ENCODE measurements around the gene CHST9.

CHST9 gene

GRCh38 chr18:27188309-27188708, 3.2 kb upstream of the CHST9 start:
- peaks cover 0 to 2% (median 2%) of the 10 kb centered on the region in 4 experiments for H3K4me1 ChIP-seq (ENCODE audit: control extremely low read depth in 1 of 4, control insufficient read depth in 4 of 4, insufficient read depth in 4 of 4, low read length in 3 of 4)
- no peak overlapping the region for H3K27ac ChIP-seq (ENCODE audit: insufficient read depth in 1 of 2, low read depth in 1 of 2, low read length in 2 of 2, poor library complexity in 1 of 2, severe bottlenecking in 2 of 2)
- ChIA-PET CTCF (no interaction called here), POLR2A (no interaction called here)
- DNase-seq, result no peak
- H3K4me3 ChIP-seq (ENCODE audit: control insufficient read depth in 1 of 7, extremely low read depth in 1 of 7, insufficient read depth in 4 of 7, low read depth in 2 of 7, low read length in 6 of 7), result no peak overlapping the region
- 100% methylated on average over 1 of the region's 1 CpG for WGBS (ENCODE audit: insufficient coverage)
- H3K9me3 ChIP-seq (ENCODE audit: control extremely low read depth in 1 of 5, control insufficient read depth in 4 of 5, insufficient read depth in 2 of 5, low read depth in 1 of 5, low read length in 4 of 5), result no peaks in the 10 kb centered on the region
- H3K36me3 ChIP-seq (ENCODE audit: control insufficient read depth in 4 of 4, insufficient read depth in 4 of 4, low read length in 3 of 4), result no peaks in the 10 kb centered on the region
- H3K27me3 ChIP-seq (replicated peaks in 2 of 5; ENCODE audit: control insufficient read depth in 4 of 5, insufficient read depth in 5 of 5, low read length in 4 of 5), result peaks cover 6 to 43% (median 28%) of the 10 kb centered on the region in 5 experiments

- ChIA-PET POLR2A (no interaction called here), CTCF (no interaction called here)
- Histone ChIP-seq H3K4me3 (ENCODE audit: control insufficient read depth in 1 of 7, extremely low read depth in 1 of 7, insufficient read depth in 4 of 7, low read depth in 2 of 7, low read length in 6 of 7) (no peak overlapping the region), H3K4me1 (ENCODE audit: control extremely low read depth in 1 of 4, control insufficient read depth in 4 of 4, insufficient read depth in 4 of 4, low read length in 3 of 4) (peaks cover 0 to 2% (median 2%) of the 10 kb centered on the region in 4 experiments), H3K9me3 (ENCODE audit: control extremely low read depth in 1 of 5, control insufficient read depth in 4 of 5, insufficient read depth in 2 of 5, low read depth in 1 of 5, low read length in 4 of 5) (no peaks in the 10 kb centered on the region), H3K36me3 (ENCODE audit: control insufficient read depth in 4 of 4, insufficient read depth in 4 of 4, low read length in 3 of 4) (no peaks in the 10 kb centered on the region), H3K27me3 (replicated peaks in 2 of 5; ENCODE audit: control insufficient read depth in 4 of 5, insufficient read depth in 5 of 5, low read length in 4 of 5) (peaks cover 7 to 54% (median 33%) of the 10 kb centered on the region in 5 experiments), H3K27ac (ENCODE audit: insufficient read depth in 1 of 2, low read depth in 1 of 2, low read length in 2 of 2, poor library complexity in 1 of 2, severe bottlenecking in 2 of 2) (no peak overlapping the region)
- no peak for DNase-seq
- WGBS (ENCODE audit: insufficient coverage), result 100% methylated on average over 1 of the region's 4 CpGs
Measured at GRCh38 chr18:27185897-27186296, 789 bp upstream of the CHST9 start.

GRCh38 chr18:27184115-27185024, 738 bp downstream of the CHST9 start:
- Histone ChIP-seq H3K4me1 (ENCODE audit: control extremely low read depth in 1 of 4, control insufficient read depth in 4 of 4, insufficient read depth in 4 of 4, low read length in 3 of 4) (peaks cover 0 to 2% (median 2%) of the 10 kb centered on the region in 4 experiments), H3K27me3 (replicated peaks in 2 of 5; ENCODE audit: control insufficient read depth in 4 of 5, insufficient read depth in 5 of 5, low read length in 4 of 5) (peaks cover 7 to 56% (median 33%) of the 10 kb centered on the region in 5 experiments), H3K36me3 (ENCODE audit: control insufficient read depth in 4 of 4, insufficient read depth in 4 of 4, low read length in 3 of 4) (no peaks in the 10 kb centered on the region), H3K4me3 (ENCODE audit: control insufficient read depth in 1 of 7, extremely low read depth in 1 of 7, insufficient read depth in 4 of 7, low read depth in 2 of 7, low read length in 6 of 7) (no peak overlapping the region), H3K27ac (ENCODE audit: insufficient read depth in 1 of 2, low read depth in 1 of 2, low read length in 2 of 2, poor library complexity in 1 of 2, severe bottlenecking in 2 of 2) (no peak overlapping the region), H3K9me3 (ENCODE audit: control extremely low read depth in 1 of 5, control insufficient read depth in 4 of 5, insufficient read depth in 2 of 5, low read depth in 1 of 5, low read length in 4 of 5) (no peaks in the 10 kb centered on the region)
- DNase-seq, result no peak
- ChIA-PET CTCF (interaction anchor here (0.6 kb wide), 1 partner anchor 120 kb away, joined by 3 read pairs; no protein-coding TSS in a partner anchor), POLR2A (no interaction called here)
- WGBS (ENCODE audit: insufficient coverage), result 2% methylated on average over 20 of the region's 33 CpGs

- POLR2A ChIA-PET, result interaction anchor here (0.7 kb wide), 1 partner anchor 229 kb away, joined by 3 read pairs; no protein-coding TSS in a partner anchor
- H3K27ac ChIP-seq (ENCODE audit: insufficient read depth in 1 of 2, low read depth in 1 of 2, low read length in 2 of 2, poor library complexity in 1 of 2, severe bottlenecking in 2 of 2), result no peak overlapping the region
- 71% methylated on average over 1 of the region's 1 CpG for WGBS (ENCODE audit: insufficient coverage)
Measured at GRCh38 chr18:27181726-27182125, 3.4 kb downstream of the CHST9 start.

GRCh38 chr18:27178424-27178823, 6.7 kb downstream of the CHST9 start:
- CTCF ChIA-PET, result no interaction called here

More at GRCh38 chr18:27181726-27182125, 3.4 kb downstream of the CHST9 start:
- Histone ChIP-seq H3K36me3 (ENCODE audit: control insufficient read depth in 4 of 4, insufficient read depth in 4 of 4, low read length in 3 of 4) (no peaks in the 10 kb centered on the region), H3K9me3 (ENCODE audit: control extremely low read depth in 1 of 5, control insufficient read depth in 4 of 5, insufficient read depth in 2 of 5, low read depth in 1 of 5, low read length in 4 of 5) (no peaks in the 10 kb centered on the region), H3K4me3 (ENCODE audit: control insufficient read depth in 1 of 7, extremely low read depth in 1 of 7, insufficient read depth in 4 of 7, low read depth in 2 of 7, low read length in 6 of 7) (no peak overlapping the region), H3K27me3 (replicated peaks in 2 of 5; ENCODE audit: control insufficient read depth in 4 of 5, insufficient read depth in 5 of 5, low read length in 4 of 5) (peaks cover 7 to 47% (median 28%) of the 10 kb centered on the region in 5 experiments), H3K4me1 (ENCODE audit: control extremely low read depth in 1 of 4, control insufficient read depth in 4 of 4, insufficient read depth in 4 of 4, low read length in 3 of 4) (peaks cover 0 to 2% (median 2%) of the 10 kb centered on the region in 4 experiments)
- CTCF ChIA-PET, result no interaction called here
- DNase-seq, result no peak

GRCh38 chr18:27175914-27176313, 9.2 kb downstream of the CHST9 start:
- POLR2A ChIA-PET, result no interaction called here
- H3K36me3 ChIP-seq (ENCODE audit: control insufficient read depth in 4 of 4, insufficient read depth in 4 of 4, low read length in 3 of 4), result no peaks in the 10 kb centered on the region
- CTCF ChIA-PET, result no interaction called here
- no peaks in the 10 kb centered on the region for H3K4me1 ChIP-seq (ENCODE audit: control extremely low read depth in 1 of 4, control insufficient read depth in 4 of 4, insufficient read depth in 4 of 4, low read length in 3 of 4)
- WGBS (ENCODE audit: insufficient coverage), result 29% methylated on average over 1 of the region's 1 CpG
- H3K27me3 ChIP-seq (replicated peaks in 2 of 5; ENCODE audit: control insufficient read depth in 4 of 5, insufficient read depth in 5 of 5, low read length in 4 of 5), result peaks cover 0 to 3% (median 0%) of the 10 kb centered on the region in 5 experiments
- DNase-seq, result no peak
- no peaks in the 10 kb centered on the region for H3K9me3 ChIP-seq (ENCODE audit: control extremely low read depth in 1 of 5, control insufficient read depth in 4 of 5, insufficient read depth in 2 of 5, low read depth in 1 of 5, low read length in 4 of 5)
- no peak overlapping the region for H3K27ac ChIP-seq (ENCODE audit: insufficient read depth in 1 of 2, low read depth in 1 of 2, low read length in 2 of 2, poor library complexity in 1 of 2, severe bottlenecking in 2 of 2)
- no peak overlapping the region for H3K4me3 ChIP-seq (ENCODE audit: control insufficient read depth in 1 of 7, extremely low read depth in 1 of 7, insufficient read depth in 4 of 7, low read depth in 2 of 7, low read length in 6 of 7)

More at GRCh38 chr18:27178424-27178823, 6.7 kb downstream of the CHST9 start:
- Histone ChIP-seq H3K27me3 (replicated peaks in 2 of 5; ENCODE audit: control insufficient read depth in 4 of 5, insufficient read depth in 5 of 5, low read length in 4 of 5) (peaks cover 0 to 15% (median 5%) of the 10 kb centered on the region in 5 experiments), H3K9me3 (ENCODE audit: control extremely low read depth in 1 of 5, control insufficient read depth in 4 of 5, insufficient read depth in 2 of 5, low read depth in 1 of 5, low read length in 4 of 5) (no peaks in the 10 kb centered on the region), H3K27ac (ENCODE audit: insufficient read depth in 1 of 2, low read depth in 1 of 2, low read length in 2 of 2, poor library complexity in 1 of 2, severe bottlenecking in 2 of 2) (no peak overlapping the region), H3K4me3 (ENCODE audit: control insufficient read depth in 1 of 7, extremely low read depth in 1 of 7, insufficient read depth in 4 of 7, low read depth in 2 of 7, low read length in 6 of 7) (no peak overlapping the region), H3K4me1 (ENCODE audit: control extremely low read depth in 1 of 4, control insufficient read depth in 4 of 4, insufficient read depth in 4 of 4, low read length in 3 of 4) (no peaks in the 10 kb centered on the region), H3K36me3 (ENCODE audit: control insufficient read depth in 4 of 4, insufficient read depth in 4 of 4, low read length in 3 of 4) (no peaks in the 10 kb centered on the region)
- POLR2A ChIA-PET, result no interaction called here
- no peak for DNase-seq

GRCh38 chr18:27175245-27175644, 9.9 kb downstream of the CHST9 start:
- H3K27ac ChIP-seq (ENCODE audit: insufficient read depth in 1 of 2, low read depth in 1 of 2, low read length in 2 of 2, poor library complexity in 1 of 2, severe bottlenecking in 2 of 2), result no peak overlapping the region
- POLR2A ChIA-PET, result no interaction called here
- WGBS (ENCODE audit: insufficient coverage), result no CpG with 5 or more reads among the region's 2 CpGs

More at GRCh38 chr18:27175245-27175644, 9.9 kb downstream of the CHST9 start:
- H3K4me3 ChIP-seq (ENCODE audit: control insufficient read depth in 1 of 7, extremely low read depth in 1 of 7, insufficient read depth in 4 of 7, low read depth in 2 of 7, low read length in 6 of 7), result no peak overlapping the region
- H3K9me3 ChIP-seq (ENCODE audit: control extremely low read depth in 1 of 5, control insufficient read depth in 4 of 5, insufficient read depth in 2 of 5, low read depth in 1 of 5, low read length in 4 of 5), result no peaks in the 10 kb centered on the region
- H3K27me3 ChIP-seq (replicated peaks in 2 of 5; ENCODE audit: control insufficient read depth in 4 of 5, insufficient read depth in 5 of 5, low read length in 4 of 5), result peaks cover 0 to under 1% (median 0%) of the 10 kb centered on the region in 5 experiments
- CTCF ChIA-PET, result no interaction called here
- no peaks in the 10 kb centered on the region for H3K4me1 ChIP-seq (ENCODE audit: control extremely low read depth in 1 of 4, control insufficient read depth in 4 of 4, insufficient read depth in 4 of 4, low read length in 3 of 4)
- DNase-seq, result no peak
- no peaks in the 10 kb centered on the region for H3K36me3 ChIP-seq (ENCODE audit: control insufficient read depth in 4 of 4, insufficient read depth in 4 of 4, low read length in 3 of 4)

Data from common myeloid progenitor, CD34-positive (primary cell).